HEK293 (cell line): ENCODE data around the gene LRRC26.
A peak's percentile ranks its signal among the peaks of the same experiment; 100 is the strongest.

Source experiments
- CTCF ChIA-PET: fragments of 350-600 bp; formaldehyde crosslinking; extraction: SDS; loops from one replicate; lab custom pipeline; 2021; ENCODE audit warnings: antibody characterized with exemption; lab: Yijun Ruan, JAX
- POLR2A ChIA-PET: fragments of 300-600 bp; formaldehyde crosslinking; extraction: SDS; loops from one replicate; lab custom pipeline; 2020; ENCODE audit warnings: antibody characterized with exemption, inconsistent platforms; lab: Yijun Ruan, JAX
- H3K27ac ChIP-seq: fragments of 200-500 bp; sonication (Bioruptor generic); 2 replicates; pipeline ENCODE4 v1.5.1; 2014; ENCODE audit warnings: low read depth, low read length, control low read depth, inconsistent platforms; ENCODE audit errors: extremely low read depth
- H3K36me3 ChIP-seq, 2 experiments: fragments of 200-500 bp in 1 of 2; sonication (Bioruptor generic) in 1 of 2; 1 replicate in 1 of 2; 2 replicates in 1 of 2; pipeline ENCODE4 v1.5.1; 2014 to 2017; ENCODE audit warnings: inconsistent platforms in 2 of 2, low read length in 2 of 2; ENCODE audit not compliant: control insufficient read depth in 2 of 2, insufficient read depth in 1 of 2
- H3K4me1 ChIP-seq: fragments of 200-500 bp; sonication (Bioruptor generic); 2 replicates; pipeline ENCODE4 v1.5.1; 2014; ENCODE audit warnings: mild to moderate bottlenecking, low read length, inconsistent platforms; ENCODE audit not compliant: control insufficient read depth, insufficient read depth
- H3K4me3 ChIP-seq: 2 replicates; pipeline ENCODE4 v1.5.1; 2011; ENCODE audit warnings: low read depth, mild to moderate bottlenecking, control low read depth, low read length, moderate library complexity
- H3K9me3 ChIP-seq: fragments of 200-500 bp; sonication (Bioruptor generic); 2 replicates; pipeline ENCODE4 v1.5.1; 2014; ENCODE audit warnings: low read depth, low read length, inconsistent platforms; ENCODE audit not compliant: control insufficient read depth, insufficient read depth
- EGR2 ChIP-seq: fragments of 450-650 bp; formaldehyde crosslinking; IDR thresholded peaks from 2 replicates; pipeline ENCODE4 v1.5.1; 2016; ENCODE audit warnings: low read depth, missing biosample characterization, missing genetic modification characterization
- GLI4 ChIP-seq: fragments of 450-650 bp; formaldehyde crosslinking; IDR thresholded peaks from 2 replicates; pipeline ENCODE4 v1.5.1; 2016; ENCODE audit warnings: missing biosample characterization, missing genetic modification characterization
- HOXC10 ChIP-seq: sonication (generic); formaldehyde crosslinking; IDR thresholded peaks from 2 replicates; pipeline ENCODE4 v1.8.1; 2023; ENCODE audit warnings: mild to moderate bottlenecking, missing genetic modification reagents
- IKZF3 ChIP-seq: fragments of 450-650 bp; IDR thresholded peaks from 2 replicates; pipeline ENCODE4 v1.5.0; 2018; ENCODE audit warnings: missing biosample characterization, mild to moderate bottlenecking, missing genetic modification characterization, moderate library complexity
- SALL2 ChIP-seq: fragments of 450-650 bp; formaldehyde crosslinking; IDR thresholded peaks from 2 replicates; pipeline ENCODE4 v1.5.0; 2017; ENCODE audit warnings: missing biosample characterization, mild to moderate bottlenecking, missing genetic modification characterization, borderline replicate concordance
- YY1 ChIP-seq: fragments of 450-650 bp; formaldehyde crosslinking; IDR thresholded peaks from 2 replicates; pipeline ENCODE4 v1.5.1; 2018; ENCODE audit warnings: missing biosample characterization, missing genetic modification characterization
- ZBTB1 ChIP-seq: fragments of 450-650 bp; formaldehyde crosslinking; IDR thresholded peaks from 2 replicates; pipeline ENCODE4 v1.5.1; 2016; ENCODE audit warnings: missing biosample characterization, missing genetic modification characterization
- ZFHX2 ChIP-seq: fragments of 450-650 bp; formaldehyde crosslinking; conservative IDR thresholded peaks from 2 replicates; pipeline ENCODE4 v1.5.1; 2016; ENCODE audit warnings: missing biosample characterization, missing genetic modification characterization
- ZFP3 ChIP-seq: fragments of 450-650 bp; formaldehyde crosslinking; IDR thresholded peaks from 2 replicates; pipeline ENCODE4 v1.5.1; 2016; ENCODE audit warnings: low read depth, missing biosample characterization, missing genetic modification characterization
- ZFP37 ChIP-seq: fragments of 450-650 bp; formaldehyde crosslinking; IDR thresholded peaks from 2 replicates; pipeline ENCODE4 v1.5.1; 2016; ENCODE audit warnings: missing biosample characterization, missing genetic modification characterization
- ZNF132 ChIP-seq: fragments of 450-650 bp; formaldehyde crosslinking; IDR thresholded peaks from 2 replicates; pipeline ENCODE4 v1.5.1; 2017; ENCODE audit warnings: missing biosample characterization, missing genetic modification characterization, borderline replicate concordance
- ZNF174 ChIP-seq: fragments of 450-650 bp; formaldehyde crosslinking; IDR thresholded peaks from 2 replicates; pipeline ENCODE4 v1.5.0; 2017; ENCODE audit warnings: missing biosample characterization, mild to moderate bottlenecking, missing genetic modification characterization
- ZNF202 ChIP-seq: fragments of 450-650 bp; formaldehyde crosslinking; IDR thresholded peaks from 2 replicates; pipeline ENCODE4 v1.5.1; 2016; ENCODE audit warnings: missing biosample characterization, missing genetic modification characterization, borderline replicate concordance
- ZNF221 ChIP-seq: fragments of 450-650 bp; formaldehyde crosslinking; IDR thresholded peaks from 2 replicates; pipeline ENCODE4 v1.5.1; 2017; ENCODE audit warnings: missing biosample characterization, missing genetic modification characterization, borderline replicate concordance
- ZNF248 ChIP-seq: fragments of 450-650 bp; formaldehyde crosslinking; IDR thresholded peaks from 2 replicates; pipeline ENCODE4 v1.5.1; 2017; ENCODE audit warnings: missing biosample characterization, missing genetic modification characterization
- ZNF311 ChIP-seq: fragments of 450-650 bp; formaldehyde crosslinking; IDR thresholded peaks from 2 replicates; pipeline ENCODE4 v1.5.1; 2017; ENCODE audit warnings: missing biosample characterization, missing genetic modification characterization, borderline replicate concordance
- ZNF341 ChIP-seq: fragments of 450-650 bp; formaldehyde crosslinking; IDR thresholded peaks from 2 replicates; pipeline ENCODE4; 2016; ENCODE audit warnings: low read depth, missing biosample characterization, missing genetic modification characterization
- ZNF433 ChIP-seq: fragments of 450-650 bp; formaldehyde crosslinking; IDR thresholded peaks from 2 replicates; pipeline ENCODE4 v1.5.1; 2016; ENCODE audit warnings: missing biosample characterization, missing genetic modification characterization, low read depth
- ZNF585B ChIP-seq: fragments of 450-650 bp; formaldehyde crosslinking; IDR thresholded peaks from 2 replicates; pipeline ENCODE4 v1.5.1; 2016; ENCODE audit warnings: missing biosample characterization, missing genetic modification characterization
- ZNF596 ChIP-seq: fragments of 450-650 bp; IDR thresholded peaks from 2 replicates; pipeline ENCODE4 v1.5.0; 2018; ENCODE audit warnings: missing biosample characterization, mild to moderate bottlenecking, missing genetic modification characterization, moderate library complexity
- ZNF600 ChIP-seq: fragments of 450-650 bp; formaldehyde crosslinking; IDR thresholded peaks from 2 replicates; pipeline ENCODE4 v1.5.1; 2016; ENCODE audit warnings: missing biosample characterization, missing genetic modification characterization
- ZNF768 ChIP-seq: fragments of 450-650 bp; formaldehyde crosslinking; IDR thresholded peaks from 2 replicates; pipeline ENCODE4 v1.5.1; 2018; ENCODE audit warnings: missing biosample characterization, mild to moderate bottlenecking, missing genetic modification characterization
- TF ChIP-seq, protein P1 (sequence below): fragments of 450-650 bp; formaldehyde crosslinking; IDR thresholded peaks from 2 replicates; pipeline ENCODE4 v1.5.1; 2016; ENCODE audit warnings: missing biosample characterization, missing genetic modification characterization, borderline replicate concordance
- TF ChIP-seq, protein P2 (sequence below): fragments of 450-650 bp; formaldehyde crosslinking; IDR thresholded peaks from 2 replicates; pipeline ENCODE4 v1.5.1; 2016; ENCODE audit warnings: missing biosample characterization, missing genetic modification characterization

The LRRC26 gene

DNA sequence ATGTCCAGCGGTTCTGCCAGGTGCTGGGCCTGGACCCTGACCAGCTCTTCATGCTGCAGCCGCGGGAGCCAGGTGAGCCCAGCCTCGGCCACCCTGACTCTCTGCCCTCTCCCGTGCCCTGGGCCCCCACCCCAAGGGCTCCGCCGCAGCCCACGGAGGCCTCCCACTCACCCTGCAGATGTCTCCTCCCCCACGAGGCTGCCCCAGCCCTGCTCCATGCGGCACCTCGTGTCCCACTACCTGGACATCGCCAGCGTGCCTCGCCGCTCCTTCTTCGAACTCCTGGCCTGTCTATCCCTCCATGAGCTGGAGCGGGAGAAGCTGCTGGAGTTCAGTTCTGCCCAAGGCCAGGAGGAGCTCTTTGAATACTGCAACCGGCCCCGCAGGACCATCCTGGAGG lies 44.8 kb upstream of the LRRC26 start:
- ChIA-PET CTCF (interaction anchor here (0.5 to 1.1 kb wide), 2 partner anchors 22 to 96 kb away, joined by 3 to 8 read pairs; no protein-coding TSS in a partner anchor), POLR2A (interaction anchor here (0.5 to 17.2 kb wide), 7 partner anchors 6 to 513 kb away, joined by 3 to 304 read pairs (median 4); partner anchors contain the start of genes CYSRT1, NDOR1, RNF208 and RNF224)
- TF ChIP-seq GLI4 (tag by site-specific recombination) (no peak), ZNF248 (tag by site-specific recombination) (no peak), ZNF768 (no peak), ZNF433 (no peak), ZFP37 (tag by site-specific recombination) (no peak), HOXC10 (CRISPR knock-in tag) (no peak), ZBTB1 (no peak), ZNF596 (tag by site-specific recombination) (no peak), ZFP3 (tag by site-specific recombination) (no peak), ZFHX2 (peak; percentile 72), ZNF174 (no peak), IKZF3 (no peak), ZNF311 (tag by site-specific recombination) (no peak), ZNF341 (tag by site-specific recombination) (no peak), ZNF221 (tag by site-specific recombination) (no peak), SALL2 (tag by site-specific recombination) (no peak), ZNF132 (tag by site-specific recombination) (no peak), YY1 (tag by site-specific recombination) (no peak), ZNF585B (tag by site-specific recombination) (no peak), ZNF600 (tag by site-specific recombination) (0 out of 2 replicates have a peak, but pooled peaks have one; percentile 19), ZNF202 (tag by site-specific recombination) (no peak), EGR2 (tag by site-specific recombination) (peak; percentile 83)
- TF ChIP-seq, protein P1, sequence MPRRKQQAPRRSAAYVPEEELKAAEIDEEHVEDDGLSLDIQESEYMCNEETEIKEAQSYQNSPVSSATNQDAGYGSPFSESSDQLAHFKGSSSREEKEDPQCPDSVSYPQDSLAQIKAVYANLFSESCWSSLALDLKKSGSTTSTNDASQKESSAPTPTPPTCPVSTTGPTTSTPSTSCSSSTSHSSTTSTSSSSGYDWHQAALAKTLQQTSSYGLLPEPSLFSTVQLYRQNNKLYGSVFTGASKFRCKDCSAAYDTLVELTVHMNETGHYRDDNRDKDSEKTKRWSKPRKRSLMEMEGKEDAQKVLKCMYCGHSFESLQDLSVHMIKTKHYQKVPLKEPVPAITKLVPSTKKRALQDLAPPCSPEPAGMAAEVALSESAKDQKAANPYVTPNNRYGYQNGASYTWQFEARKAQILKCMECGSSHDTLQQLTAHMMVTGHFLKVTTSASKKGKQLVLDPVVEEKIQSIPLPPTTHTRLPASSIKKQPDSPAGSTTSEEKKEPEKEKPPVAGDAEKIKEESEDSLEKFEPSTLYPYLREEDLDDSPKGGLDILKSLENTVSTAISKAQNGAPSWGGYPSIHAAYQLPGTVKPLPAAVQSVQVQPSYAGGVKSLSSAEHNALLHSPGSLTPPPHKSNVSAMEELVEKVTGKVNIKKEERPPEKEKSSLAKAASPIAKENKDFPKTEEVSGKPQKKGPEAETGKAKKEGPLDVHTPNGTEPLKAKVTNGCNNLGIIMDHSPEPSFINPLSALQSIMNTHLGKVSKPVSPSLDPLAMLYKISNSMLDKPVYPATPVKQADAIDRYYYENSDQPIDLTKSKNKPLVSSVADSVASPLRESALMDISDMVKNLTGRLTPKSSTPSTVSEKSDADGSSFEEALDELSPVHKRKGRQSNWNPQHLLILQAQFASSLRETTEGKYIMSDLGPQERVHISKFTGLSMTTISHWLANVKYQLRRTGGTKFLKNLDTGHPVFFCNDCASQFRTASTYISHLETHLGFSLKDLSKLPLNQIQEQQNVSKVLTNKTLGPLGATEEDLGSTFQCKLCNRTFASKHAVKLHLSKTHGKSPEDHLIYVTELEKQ = no peak
- TF ChIP-seq, protein P2, sequence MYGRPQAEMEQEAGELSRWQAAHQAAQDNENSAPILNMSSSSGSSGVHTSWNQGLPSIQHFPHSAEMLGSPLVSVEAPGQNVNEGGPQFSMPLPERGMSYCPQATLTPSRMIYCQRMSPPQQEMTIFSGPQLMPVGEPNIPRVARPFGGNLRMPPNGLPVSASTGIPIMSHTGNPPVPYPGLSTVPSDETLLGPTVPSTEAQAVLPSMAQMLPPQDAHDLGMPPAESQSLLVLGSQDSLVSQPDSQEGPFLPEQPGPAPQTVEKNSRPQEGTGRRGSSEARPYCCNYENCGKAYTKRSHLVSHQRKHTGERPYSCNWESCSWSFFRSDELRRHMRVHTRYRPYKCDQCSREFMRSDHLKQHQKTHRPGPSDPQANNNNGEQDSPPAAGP (tag by site-specific recombination) = no peak
- Histone ChIP-seq H3K9me3 (no peaks in the 10 kb centered on the region), H3K36me3 (peaks cover 3 to 84% of the 10 kb centered on the region in 2 experiments; a peak in 2 of 3 replicates), H3K4me3 (no peak overlapping the region), H3K4me1 (no peaks in the 10 kb centered on the region), H3K27ac (no peak overlapping the region)
